NCI-H2107 treated with DMSO at 0.1 percent for 48 hours (cell line): ENCODE data around the gene MUCL3.
"Not testable (repeated sequence)": the region's sequence is repeated elsewhere in the genome, so short reads cannot be mapped to it uniquely, and the experiment has no call there.

Source experiments
- DNase-seq: peaks from one replicate; lab custom pipeline; 2025; ENCODE audit not compliant: unreplicated experiment; lab: John Stamatoyannopoulos, UW

The MUCL3 gene

DNA sequence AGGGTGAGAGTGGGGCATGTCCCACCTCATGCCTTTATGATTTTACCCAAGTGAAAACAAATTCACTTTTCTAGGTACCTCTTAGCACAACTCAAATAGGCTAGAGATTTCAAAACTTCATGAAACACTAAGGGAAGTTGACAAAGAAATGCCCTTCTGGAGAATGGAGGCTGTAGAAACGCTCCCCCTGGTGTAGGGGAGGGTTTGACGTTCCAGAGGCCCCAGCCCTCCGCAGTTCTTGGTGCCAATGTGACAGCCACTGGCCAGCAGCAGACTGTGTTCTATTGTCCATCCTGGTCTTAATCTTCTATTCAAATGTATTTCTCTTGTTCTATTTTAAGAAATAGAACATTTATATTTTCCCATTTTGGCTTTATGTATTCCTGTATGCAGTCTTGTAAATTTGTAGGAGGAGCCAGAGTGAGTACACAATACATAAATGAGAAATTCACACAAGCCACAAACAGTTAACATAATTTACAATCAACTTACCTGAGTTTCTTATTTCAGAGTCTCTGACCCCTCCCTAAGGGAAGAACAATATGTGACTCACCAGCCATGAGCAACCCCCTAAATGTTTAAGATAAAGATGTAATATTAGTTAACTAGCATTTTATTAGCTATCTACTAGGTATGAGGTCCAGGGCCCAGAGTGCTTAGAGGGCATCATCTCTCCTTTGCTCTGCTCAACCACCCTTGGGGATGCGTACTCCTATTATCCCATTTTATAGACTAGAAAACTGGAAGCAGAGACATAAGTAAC, 33.9 kb downstream of the MUCL3 start:
- DNase-seq: no peak

DNA sequence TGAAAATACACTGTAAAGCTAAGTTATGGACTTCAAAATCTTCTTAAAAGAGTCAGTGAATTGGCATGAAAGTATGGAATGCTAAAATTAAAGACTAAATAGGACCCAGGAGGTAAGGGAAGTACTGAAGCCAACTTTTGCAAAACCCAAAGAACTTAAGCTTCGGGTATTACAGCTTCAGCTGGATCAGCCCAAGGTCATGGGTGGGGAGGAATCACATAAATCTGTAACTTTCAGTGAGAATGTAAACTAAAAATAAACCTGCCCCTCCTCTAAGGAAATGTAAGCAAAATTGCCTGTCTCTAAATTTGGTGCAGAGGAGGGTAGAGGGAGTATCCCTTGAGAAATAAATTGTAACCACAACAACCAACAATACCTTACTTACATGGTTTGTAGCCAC, 38.4 kb downstream of the MUCL3 start:
- no peak for DNase-seq

- DNase-seq: no peak
These were observed 38.9 kb downstream of the MUCL3 start for GRCh38 chr6:30979690-30980089.

GRCh38 chr6:30981942-30982772, 41.4 kb downstream of the MUCL3 start:
- DNase-seq: no peak

DNA sequence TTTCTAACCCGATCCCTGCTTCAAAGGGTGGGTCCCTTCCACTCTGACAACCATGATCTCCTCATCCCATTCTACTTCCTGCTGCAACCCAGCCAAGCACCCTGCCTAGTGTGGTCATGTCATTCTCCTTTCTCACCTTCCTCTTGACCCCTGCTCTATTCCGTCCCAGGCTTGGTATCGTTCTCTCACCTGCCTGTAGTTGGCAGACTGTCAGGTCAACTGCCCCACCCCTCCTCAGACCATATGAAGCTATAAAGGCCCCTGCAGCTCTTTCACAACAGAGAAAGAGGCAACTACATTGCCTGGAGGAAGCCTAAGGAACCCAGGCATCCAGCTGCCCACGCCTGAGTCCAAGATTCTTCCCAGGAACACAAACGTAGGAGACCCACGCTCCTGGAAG, 42.7 kb downstream of the MUCL3 start, which contains the start of gene MUC21:
MUC21 (plus strand) TSS at position 280 of the 400 bp plus-strand sequence. CDS start 241 bp downstream, outside the sequence.
- no peak for DNase-seq

- DNase-seq: no peak
These were observed 44.7 kb downstream of the MUCL3 start for GRCh38 chr6:30985490-30985889.

DNA sequence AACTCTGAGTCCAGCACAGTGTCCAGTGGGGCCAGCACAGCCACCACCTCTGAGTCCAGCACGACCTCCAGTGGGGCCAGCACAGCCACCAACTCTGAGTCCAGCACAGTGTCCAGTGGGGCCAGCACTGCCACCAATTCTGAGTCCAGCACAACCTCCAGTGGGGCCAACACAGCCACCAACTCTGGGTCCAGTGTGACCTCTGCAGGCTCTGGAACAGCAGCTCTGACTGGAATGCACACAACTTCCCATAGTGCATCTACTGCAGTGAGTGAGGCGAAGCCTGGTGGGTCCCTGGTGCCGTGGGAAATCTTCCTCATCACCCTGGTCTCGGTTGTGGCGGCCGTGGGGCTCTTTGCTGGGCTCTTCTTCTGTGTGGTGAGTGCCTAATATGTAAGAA, 46.5 kb downstream of the MUCL3 start:
- DNase-seq: no peak

GRCh38 chr6:30988209-30988825, 47.5 kb downstream of the MUCL3 start:
- DNase-seq: no peak

DNA sequence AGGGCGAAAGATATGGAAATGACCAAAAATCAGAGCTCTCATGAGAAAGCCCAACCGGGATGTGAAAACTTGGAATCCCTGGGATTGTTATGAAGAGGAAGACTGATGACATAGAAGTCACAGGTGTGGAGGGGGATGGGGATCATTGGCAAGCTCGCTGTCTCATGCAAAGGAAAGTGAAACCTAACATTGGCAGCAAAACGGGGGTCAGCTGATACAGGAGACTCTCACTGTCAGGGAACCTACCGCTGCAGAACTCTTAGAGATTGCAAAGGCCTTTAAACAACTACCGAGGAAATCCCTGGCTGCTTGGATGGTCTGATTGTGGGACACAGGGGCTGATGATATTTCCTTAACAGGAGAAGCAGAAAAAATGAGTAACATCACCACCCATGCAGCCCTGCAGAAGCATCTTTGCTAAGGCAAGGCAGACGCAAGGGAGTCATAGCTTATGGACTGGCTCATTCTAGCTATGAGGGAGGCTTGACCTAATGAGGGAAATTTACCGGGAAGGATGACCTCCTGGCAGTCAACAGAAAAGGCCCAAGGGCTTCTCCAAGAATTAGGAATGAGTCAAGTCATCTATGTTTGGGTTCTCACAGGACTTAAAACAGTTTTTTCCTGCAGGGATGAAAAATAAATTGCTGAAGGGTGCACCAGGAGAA, 49.8 kb downstream of the MUCL3 start:
- DNase-seq: no peak

DNA sequence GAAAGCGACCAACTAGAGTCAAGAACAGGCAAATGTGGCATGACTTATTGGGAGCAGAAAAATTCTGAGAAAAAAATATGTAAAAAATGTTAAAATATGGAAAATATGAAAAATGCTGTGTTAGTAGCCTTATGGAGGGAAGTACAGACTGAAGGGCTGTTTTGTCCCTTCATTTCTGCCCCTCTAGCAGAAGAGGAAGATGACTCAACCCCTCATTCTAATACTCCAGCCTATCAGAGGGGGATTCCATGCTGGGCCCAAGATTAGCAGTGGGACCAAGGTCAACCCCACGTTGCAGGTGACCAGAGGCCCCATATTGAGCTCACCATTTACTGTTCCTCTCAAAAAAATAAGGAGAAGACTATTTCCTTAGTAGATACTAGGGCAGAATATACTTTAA, 51.1 kb downstream of the MUCL3 start:
- DNase-seq: no peak

GRCh38 chr6:30997301-30997700, 56.5 kb downstream of the MUCL3 start:
- DNase-seq: no peak

- DNase-seq: no peak
These were observed 58.0 kb downstream of the MUCL3 start for GRCh38 chr6:30998785-30999184.

DNA sequence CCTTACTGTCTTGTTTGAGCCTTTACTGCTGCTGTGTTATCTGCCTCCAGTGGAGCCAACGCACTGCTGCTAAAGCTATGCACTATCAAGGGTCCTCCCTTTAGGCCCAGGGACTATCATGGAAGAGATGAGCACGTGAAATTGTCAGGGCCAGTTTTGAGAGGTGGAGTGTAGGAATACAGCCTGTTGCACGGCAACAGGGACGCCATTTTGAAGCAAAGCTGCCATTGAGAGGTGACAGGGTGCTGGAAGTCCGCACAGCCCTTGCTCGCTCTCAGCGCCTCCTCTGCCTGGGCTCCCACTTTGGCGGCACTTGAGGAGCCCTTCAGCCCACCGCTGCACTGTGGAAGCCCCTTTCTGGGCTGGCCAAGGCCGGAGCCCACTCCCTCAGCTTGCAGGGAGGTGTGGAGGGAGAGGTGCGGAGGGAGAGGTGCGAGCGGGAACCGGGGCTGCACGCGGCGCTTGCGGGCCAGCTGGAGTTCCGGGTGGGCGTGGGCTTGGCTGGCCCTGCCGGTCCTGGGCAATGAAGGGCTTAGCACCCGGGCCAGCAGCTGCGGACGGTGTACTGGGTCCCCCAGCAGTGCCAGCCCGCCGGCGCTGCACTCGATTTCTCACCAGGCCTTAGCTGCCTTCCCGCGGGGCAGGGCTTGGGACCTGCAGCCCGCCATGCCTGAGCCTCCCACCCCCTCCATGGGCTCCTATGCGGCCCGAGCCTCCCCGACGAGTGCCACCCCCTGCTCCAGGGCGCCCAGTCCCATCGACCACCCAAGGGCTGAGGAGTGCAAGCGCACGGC, 59.5 kb downstream of the MUCL3 start:
- DNase-seq: not testable (repeated sequence)

- DNase-seq: no peak
These were observed 60.6 kb downstream of the MUCL3 start for GRCh38 chr6:31001281-31001888.

DNA sequence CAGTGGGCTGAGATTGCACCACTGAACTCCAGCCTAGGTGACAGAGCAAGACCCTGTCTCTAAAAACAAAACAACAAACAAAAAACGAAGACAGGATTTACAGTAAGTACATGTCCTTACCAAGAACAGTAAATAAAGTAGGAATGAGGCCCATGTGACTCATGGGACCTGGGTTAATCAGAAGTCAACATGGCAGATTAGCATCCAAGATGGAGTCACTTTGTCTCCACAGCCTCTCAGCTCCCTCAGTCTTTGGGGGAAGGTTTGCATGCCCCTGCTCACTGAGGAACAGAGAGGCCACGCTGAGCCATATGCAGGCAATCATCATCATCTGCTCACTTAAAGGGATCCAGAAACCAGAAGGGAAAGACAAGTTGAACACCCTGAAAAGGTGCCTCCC, 61.7 kb downstream of the MUCL3 start:
- DNase-seq: no peak
